K562 (cell line): ENCODE results near the gene IFT81. TPM values are rescaled to one million over a fixed set of nuclear protein-coding genes. Genes with fewer than 3 reads are reported as not detected.

Experiments used
- BCOR ChIP-seq: fragments of 450-650 bp; IDR thresholded peaks from 2 replicates; pipeline ENCODE4 v1.6.1; 2016
- EWSR1 ChIP-seq: fragments of 450-650 bp; IDR thresholded peaks from 2 replicates; pipeline ENCODE4 v1.6.1; 2018; ENCODE audit warnings: borderline replicate concordance, mild to moderate bottlenecking, low read depth, moderate library complexity; ENCODE audit not compliant: partially characterized antibody
- FOS ChIP-seq: IDR thresholded peaks from 3 replicates; pipeline ENCODE4 v1.6.1; 2011; ENCODE audit not compliant: insufficient read length; ENCODE audit errors: extremely low read depth
- ID3 ChIP-seq, 2 experiments: fragments of 250-450 bp in 1 of 2; fragments of 450-650 bp in 1 of 2; sonication (Bioruptor Pico) in 1 of 2; IDR thresholded peaks; 2 replicates each; pipeline versions ENCODE4 v1.6.1 to v1.8.0; 2016 to 2021; ENCODE audit warnings: mild to moderate bottlenecking in 2 of 2, moderate library complexity in 2 of 2, missing compliant biosample characterization in 1 of 2, missing genetic modification characterization in 1 of 2
- KDM1A ChIP-seq, 2 experiments: fragments of 450-650 bp; IDR thresholded peaks; 2 replicates each; pipeline ENCODE4 v1.6.1; 2016; ENCODE audit warnings: mild to moderate bottlenecking in 2 of 2
- MBD2 ChIP-seq: sonication (generic); IDR thresholded peaks from 2 replicates; pipeline ENCODE4 v1.6.1; 2016; ENCODE audit warnings: low read depth, borderline replicate concordance
- MTF1 ChIP-seq: fragments of 250-450 bp; sonication (Bioruptor Pico); IDR thresholded peaks from 2 replicates; pipeline ENCODE4 v1.9.0; 2021; ENCODE audit warnings: moderate library complexity, mild to moderate bottlenecking, inconsistent platforms, borderline replicate concordance
- NCOA2 ChIP-seq, 2 experiments: fragments of 450-650 bp; IDR thresholded peaks; 2 replicates each; pipeline ENCODE4 v1.6.1; 2018; ENCODE audit warnings: mild to moderate bottlenecking in 2 of 2, moderate library complexity in 1 of 2; ENCODE audit not compliant: partially characterized antibody in 2 of 2
- PHB2 ChIP-seq: fragments of 450-650 bp; IDR thresholded peaks from 2 replicates; pipeline ENCODE4 v1.6.1; 2017; ENCODE audit warnings: low read depth
- RBFOX2 ChIP-seq: fragments of 200-400 bp; formaldehyde crosslinking; IDR thresholded peaks from 2 replicates; pipeline ENCODE4 v1.6.1; 2017; ENCODE audit warnings: low read depth, mild to moderate bottlenecking, low read length, moderate library complexity
- RNF2 ChIP-seq: sonication (generic); IDR thresholded peaks from 2 replicates; pipeline ENCODE4 v1.6.1; 2016
- ZBTB33 ChIP-seq: sonication (generic); formaldehyde crosslinking; IDR thresholded peaks from 2 replicates; pipeline ENCODE4 v1.8.1; 2023; ENCODE audit warnings: mild to moderate bottlenecking, missing genetic modification reagents
- ZNF121 ChIP-seq: sonication (generic); formaldehyde crosslinking; conservative IDR thresholded peaks from 2 replicates; pipeline ENCODE4 v1.8.0; 2022; ENCODE audit warnings: missing genetic modification reagents
- ZNF184 ChIP-seq: sonication (generic); formaldehyde crosslinking; IDR thresholded peaks from 2 replicates; pipeline ENCODE4 v1.5.0; 2020; ENCODE audit warnings: missing genetic modification reagents
- ZNF197 ChIP-seq: fragments of 200-800 bp; sonication (Bioruptor generic); IDR thresholded peaks from 2 replicates; pipeline ENCODE4 v1.6.1; 2016; ENCODE audit warnings: low read depth, missing genetic modification characterization, missing compliant biosample characterization
- ZNF76 ChIP-seq: fragments of 250-450 bp; sonication (Bioruptor Pico); IDR thresholded peaks from 2 replicates; pipeline ENCODE4 v1.4.0; 2020; ENCODE audit warnings: mild to moderate bottlenecking, moderate library complexity, borderline replicate concordance
- ZNF79 ChIP-seq: fragments of 250-450 bp; sonication (Bioruptor Pico); IDR thresholded peaks from 2 replicates; pipeline ENCODE4 v1.4.0; 2020; ENCODE audit warnings: low read depth, mild to moderate bottlenecking, moderate library complexity
- ZNF830 ChIP-seq: fragments of 250-450 bp; sonication (Bioruptor Pico); IDR thresholded peaks from 2 replicates; pipeline ENCODE4 v1.5.0; 2021; ENCODE audit warnings: mild to moderate bottlenecking
- polyA plus RNA-seq, 8 experiments: library from polyadenylated mRNA; depleted of rRNA in 4 of 8; stranded (reverse) in 5 of 8; unstranded in 3 of 8; fragments of >200 nt; fragmentation: Nextera tagmentation in 2 of 8; fragmentation: Illumina TruSeq in 1 of 8; extraction: Ambion mirVana in 2 of 8; extraction: Trizol in 1 of 8; gene quantifications; 2 replicates each; pipeline versions ENCODE4 v1.2.1 to v1.2.3, GENCODE V29; 2011 to 2014; ENCODE audit warnings: inconsistent platforms in 1 of 8, missing spikeins in 1 of 8
- total RNA-seq, 7 experiments: library from RNA; depleted of rRNA in 6 of 7; stranded (reverse); fragments of >200 nt in 6 of 7; fragmentation: Illumina TruSeq in 2 of 7; extraction: Trizol in 2 of 7; gene quantifications; 2 replicates each; pipeline versions ENCODE4 v1.2.1 to v1.2.3, GENCODE V29; 2011 to 2021; ENCODE audit warnings: low replicate concordance in 1 of 7
- TF ChIP-seq, protein P1 (sequence below): sonication (generic); formaldehyde crosslinking; IDR thresholded peaks from 2 replicates; pipeline ENCODE4 v1.8.0; 2022; ENCODE audit warnings: mild to moderate bottlenecking, missing genetic modification reagents, borderline replicate concordance
- TF ChIP-seq, protein P2 (sequence below), 2 experiments: IDR thresholded peaks; 2 replicates each; pipeline ENCODE4 v1.6.1; 2011; ENCODE audit warnings: borderline replicate concordance in 1 of 2, control low read depth in 1 of 2, low read depth in 1 of 2, low read length in 1 of 2, mild to moderate bottlenecking in 1 of 2, mixed read lengths in 1 of 2, moderate library complexity in 1 of 2; ENCODE audit not compliant: insufficient read depth in 1 of 2, insufficient read length in 1 of 2, poor library complexity in 1 of 2, severe bottlenecking in 1 of 2; ENCODE audit errors: extremely low read depth in 1 of 2

Gene IFT81
- total and polyA plus RNA-seq, 9 of the 15 experiments (the other 6 are each of a cell fraction or from before 2014, with no cell fraction given): 2.8 to 11.9 (median 7.9) TPM

- TF ChIP-seq, protein P1, sequence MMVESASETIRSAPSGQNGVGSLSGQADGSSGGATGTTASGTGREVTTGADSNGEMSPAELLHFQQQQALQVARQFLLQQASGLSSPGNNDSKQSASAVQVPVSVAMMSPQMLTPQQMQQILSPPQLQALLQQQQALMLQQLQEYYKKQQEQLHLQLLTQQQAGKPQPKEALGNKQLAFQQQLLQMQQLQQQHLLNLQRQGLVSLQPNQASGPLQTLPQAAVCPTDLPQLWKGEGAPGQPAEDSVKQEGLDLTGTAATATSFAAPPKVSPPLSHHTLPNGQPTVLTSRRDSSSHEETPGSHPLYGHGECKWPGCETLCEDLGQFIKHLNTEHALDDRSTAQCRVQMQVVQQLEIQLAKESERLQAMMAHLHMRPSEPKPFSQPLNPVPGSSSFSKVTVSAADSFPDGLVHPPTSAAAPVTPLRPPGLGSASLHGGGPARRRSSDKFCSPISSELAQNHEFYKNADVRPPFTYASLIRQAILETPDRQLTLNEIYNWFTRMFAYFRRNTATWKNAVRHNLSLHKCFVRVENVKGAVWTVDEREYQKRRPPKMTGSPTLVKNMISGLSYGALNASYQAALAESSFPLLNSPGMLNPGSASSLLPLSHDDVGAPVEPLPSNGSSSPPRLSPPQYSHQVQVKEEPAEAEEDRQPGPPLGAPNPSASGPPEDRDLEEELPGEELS (CRISPR knock-in tag): no peak
- no peak for TF ChIP-seq ID3 (CRISPR knock-in tag; IDR thresholded peaks at IDR 0.05)
- TF ChIP-seq ID3 (tag; IDR thresholded peaks at IDR 0.05): no peak
- no peak for TF ChIP-seq FOS
- TF ChIP-seq ZNF79 (CRISPR knock-in tag): no peak
- no peak for TF ChIP-seq MBD2
- TF ChIP-seq ZNF121: peak; percentile 76
- TF ChIP-seq ZNF76 (CRISPR knock-in tag): no peak
- TF ChIP-seq ZBTB33 (CRISPR knock-in tag): no peak
- no peak for TF ChIP-seq NCOA2 (IDR thresholded peaks at IDR 0.05; ENCODE audit: partially characterized antibody in 2 of 2)
- TF ChIP-seq EWSR1: no peak
- TF ChIP-seq, protein P2, sequence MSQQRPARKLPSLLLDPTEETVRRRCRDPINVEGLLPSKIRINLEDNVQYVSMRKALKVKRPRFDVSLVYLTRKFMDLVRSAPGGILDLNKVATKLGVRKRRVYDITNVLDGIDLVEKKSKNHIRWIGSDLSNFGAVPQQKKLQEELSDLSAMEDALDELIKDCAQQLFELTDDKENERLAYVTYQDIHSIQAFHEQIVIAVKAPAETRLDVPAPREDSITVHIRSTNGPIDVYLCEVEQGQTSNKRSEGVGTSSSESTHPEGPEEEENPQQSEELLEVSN (IDR thresholded peaks at IDR 0.05; ENCODE audit: borderline replicate concordance in 1 of 2, extremely low read depth in 1 of 2, insufficient read depth in 1 of 2, insufficient read length in 1 of 2, low read depth in 1 of 2, low read length in 1 of 2, poor library complexity in 1 of 2, severe bottlenecking in 1 of 2): peak in 1 of 2 experiments; percentile 23
- TF ChIP-seq KDM1A (IDR thresholded peaks at IDR 0.05): no peak
- TF ChIP-seq RBFOX2: no peak
- no peak for TF ChIP-seq RNF2
- TF ChIP-seq ZNF184 (CRISPR knock-in tag): no peak
- peak; percentile 49; the same call in 1 of the 2 replicates for TF ChIP-seq BCOR
- TF ChIP-seq MTF1: no peak
- no peak for TF ChIP-seq ZNF830 (CRISPR knock-in tag)
- no peak for TF ChIP-seq PHB2
- TF ChIP-seq ZNF197 (CRISPR knock-in tag): no peak
Observed at GRCh38 chr12:110090266-110091135, 33.7 kb upstream of the IFT81 start (continued).
